ENCODE measurements around the gene NECTIN4. TPM values are rescaled to one million over a fixed set of nuclear protein-coding genes. Genes with fewer than 3 reads are reported as not detected.

Gene NECTIN4
- total RNA-seq, 4 donors from 2014 or later: 0.27 TPM; not detected in 3

DNA sequence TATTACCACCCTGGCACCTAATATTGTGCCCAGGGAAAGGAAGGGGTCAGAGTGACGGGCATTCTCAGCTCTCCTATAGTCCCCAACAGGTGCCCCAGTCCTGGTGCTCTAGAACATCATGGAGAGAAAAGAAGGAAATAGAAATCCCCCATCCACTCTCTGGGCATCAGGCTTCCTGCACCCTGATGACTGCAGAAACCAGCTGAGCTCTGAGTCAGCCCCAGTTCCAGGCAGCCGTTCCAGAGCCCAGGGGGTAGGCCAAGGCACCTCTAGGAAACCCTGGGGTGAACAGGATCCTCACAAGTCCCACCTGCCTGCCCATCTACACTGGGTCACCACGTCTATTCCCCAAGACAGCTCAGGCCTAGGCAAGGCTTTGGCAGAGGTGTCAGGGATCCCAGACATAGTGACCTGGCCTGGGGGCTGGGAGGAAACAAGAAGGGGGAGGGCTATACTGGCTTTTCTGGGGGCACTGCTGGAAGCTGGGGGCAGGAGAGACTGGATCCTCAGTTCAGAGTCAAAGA is 709 bp downstream of the NECTIN4 start:
- TF ChIP-seq, protein P1, sequence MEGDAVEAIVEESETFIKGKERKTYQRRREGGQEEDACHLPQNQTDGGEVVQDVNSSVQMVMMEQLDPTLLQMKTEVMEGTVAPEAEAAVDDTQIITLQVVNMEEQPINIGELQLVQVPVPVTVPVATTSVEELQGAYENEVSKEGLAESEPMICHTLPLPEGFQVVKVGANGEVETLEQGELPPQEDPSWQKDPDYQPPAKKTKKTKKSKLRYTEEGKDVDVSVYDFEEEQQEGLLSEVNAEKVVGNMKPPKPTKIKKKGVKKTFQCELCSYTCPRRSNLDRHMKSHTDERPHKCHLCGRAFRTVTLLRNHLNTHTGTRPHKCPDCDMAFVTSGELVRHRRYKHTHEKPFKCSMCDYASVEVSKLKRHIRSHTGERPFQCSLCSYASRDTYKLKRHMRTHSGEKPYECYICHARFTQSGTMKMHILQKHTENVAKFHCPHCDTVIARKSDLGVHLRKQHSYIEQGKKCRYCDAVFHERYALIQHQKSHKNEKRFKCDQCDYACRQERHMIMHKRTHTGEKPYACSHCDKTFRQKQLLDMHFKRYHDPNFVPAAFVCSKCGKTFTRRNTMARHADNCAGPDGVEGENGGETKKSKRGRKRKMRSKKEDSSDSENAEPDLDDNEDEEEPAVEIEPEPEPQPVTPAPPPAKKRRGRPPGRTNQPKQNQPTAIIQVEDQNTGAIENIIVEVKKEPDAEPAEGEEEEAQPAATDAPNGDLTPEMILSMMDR (IDR thresholded peaks at IDR 0.05): no peak
- TF ChIP-seq POLR2A (IDR thresholded peaks at IDR 0.05): no peak
- Histone ChIP-seq H3K27me3 (no peaks in the 10 kb centered on the region), H3K4me3 (replicated peaks in 1 of 3) (no peak overlapping the region), H3K4me1 (peaks cover 4 to 12% of the 10 kb centered on the region in 2 donors), H3K9me3 (no peaks in the 10 kb centered on the region), H3K27ac (no peak overlapping the region), H3K36me3 (no peaks in the 10 kb centered on the region)
- WGBS, 2 donors: 93 to 94% methylated on average over 2 to 3 of the region's 3 CpGs
- no peak for DNase-seq
- intact Hi-C loops (cut with DNase I): no loop called here

- Histone ChIP-seq H3K27ac (no peak overlapping the region), H3K4me1 (peaks cover 4 to 19% of the 10 kb centered on the region in 2 donors), H3K36me3 (no peaks in the 10 kb centered on the region), H3K4me3 (replicated peaks in 1 of 3) (no peak overlapping the region), H3K9me3 (no peaks in the 10 kb centered on the region), H3K27me3 (no peaks in the 10 kb centered on the region)
- TF ChIP-seq, protein P1 (IDR thresholded peaks at IDR 0.05): no peak
- no peak for TF ChIP-seq POLR2A (IDR thresholded peaks at IDR 0.05)
- no peak for DNase-seq
- WGBS, 2 donors: 57 to 83% methylated on average over 4 of the region's 4 CpGs
- intact Hi-C loops (cut with DNase I): no loop called here
Observed at GRCh38 chr1:161086457-161086856, 2.9 kb downstream of the NECTIN4 start.

DNA sequence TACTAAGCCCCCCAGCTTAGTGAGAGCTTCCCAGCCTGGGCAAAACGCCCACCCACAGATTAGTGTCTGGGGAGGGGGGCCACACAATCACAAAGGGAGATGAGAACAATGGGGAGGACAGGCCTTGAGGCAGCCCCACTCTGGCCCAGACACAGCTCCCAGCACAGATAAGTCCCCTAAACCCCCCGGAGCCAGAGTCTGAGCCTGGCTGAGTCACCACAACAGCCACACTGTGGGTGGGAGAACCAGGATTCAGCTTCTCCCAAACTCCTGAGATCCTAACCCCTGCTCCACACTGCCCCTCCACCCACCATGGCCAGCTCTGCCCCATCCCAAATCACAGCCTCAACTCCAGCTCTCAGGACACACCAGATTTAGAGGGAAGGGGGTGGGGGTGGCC is 4.2 kb downstream of the NECTIN4 start:
- 73 to 80% methylated on average over 2 of the region's 2 CpGs for WGBS, 2 donors
- Histone ChIP-seq H3K36me3 (no peaks in the 10 kb centered on the region), H3K27me3 (no peaks in the 10 kb centered on the region), H3K9me3 (no peaks in the 10 kb centered on the region), H3K4me3 (replicated peaks in 1 of 3) (no peak overlapping the region), H3K27ac (no peak overlapping the region), H3K4me1 (peaks cover 4 to 19% of the 10 kb centered on the region in 2 donors)
- DNase-seq: no peak
- intact Hi-C loops (cut with DNase I): no loop called here
- TF ChIP-seq, protein P1 (IDR thresholded peaks at IDR 0.05): no peak
- TF ChIP-seq POLR2A (IDR thresholded peaks at IDR 0.05): no peak

GRCh38 chr1:161084597-161084988 is 4.8 kb downstream of the NECTIN4 start:
- H3K4me3 ChIP-seq (replicated peaks in 1 of 3): no peak overlapping the region

More at GRCh38 chr1:161084597-161084988, 4.8 kb downstream of the NECTIN4 start:
- no peak for DNase-seq
- H3K36me3 ChIP-seq: no peaks in the 10 kb centered on the region
- H3K9me3 ChIP-seq: no peaks in the 10 kb centered on the region
- peaks cover 4 to 18% of the 10 kb centered on the region in 2 donors for H3K4me1 ChIP-seq
- H3K27ac ChIP-seq: no peak overlapping the region
- TF ChIP-seq POLR2A (IDR thresholded peaks at IDR 0.05): no peak
- TF ChIP-seq, protein P1 (IDR thresholded peaks at IDR 0.05): no peak
- H3K27me3 ChIP-seq: no peaks in the 10 kb centered on the region
- intact Hi-C loops (cut with DNase I): no loop called here
- WGBS, 2 donors: 81 to 83% methylated on average over 1 of the region's 1 CpG
